A549 (cell line): ENCODE results near the gene MFAP4.

Source experiments
- BHLHE40 ChIP-seq: IDR thresholded peaks from 2 replicates; pipeline ENCODE4 v1.6.1; 2012; ENCODE audit warnings: low read depth, low read length, inconsistent platforms
- CBX8 ChIP-seq: fragments of 200-600 bp; sonication (generic); IDR thresholded peaks from 2 replicates; pipeline ENCODE4 v1.6.1; 2016
- CTCF ChIP-seq: fragments of >200 bp; sonication (Bioruptor Twin); formaldehyde crosslinking; IDR thresholded peaks from 3 replicates; pipeline ENCODE4 v1.5.1; 2016
- EP300 ChIP-seq, 2 experiments: fragments of >200 bp; sonication (Bioruptor Twin); formaldehyde crosslinking; IDR thresholded peaks; 2 replicates in 1 of 2; 3 replicates in 1 of 2; pipeline ENCODE4 v1.6.1; 2016 to 2017
- JUN ChIP-seq, 2 experiments: fragments of >200 bp; sonication (Bioruptor Twin); formaldehyde crosslinking; IDR thresholded peaks; 2 replicates in 1 of 2; 3 replicates in 1 of 2; pipeline ENCODE4 v1.6.1; 2016 to 2017
- MAZ ChIP-seq: fragments of 150-350 bp; IDR thresholded peaks from 2 replicates; pipeline ENCODE4 v1.6.1; 2014; ENCODE audit warnings: antibody characterized with exemption, low read depth, low read length, borderline replicate concordance
- PBX3 ChIP-seq: IDR thresholded peaks from 2 replicates; pipeline ENCODE4 v1.6.1; 2012
- POLR2A ChIP-seq: IDR thresholded peaks from 2 replicates; pipeline ENCODE4 v1.6.1; 2012; ENCODE audit warnings: mild to moderate bottlenecking, low read length
- RFX5 ChIP-seq: fragments of 450-650 bp; IDR thresholded peaks from 2 replicates; pipeline ENCODE4 v1.7.1; 2014; ENCODE audit warnings: antibody characterized with exemption, mild to moderate bottlenecking, moderate library complexity
- TP53 ChIP-seq: fragments of 250-450 bp; sonication (Bioruptor Pico); IDR thresholded peaks from 2 replicates; pipeline ENCODE4 v1.5.0; 2021; ENCODE audit warnings: mild to moderate bottlenecking, moderate library complexity

GRCh38 chr17:19375732-19376131, 11.3 kb downstream of the MFAP4 start:
- TF ChIP-seq CTCF: no peak
- no peak for TF ChIP-seq TP53 (CRISPR knock-in tag)
- no peak for TF ChIP-seq MAZ
- TF ChIP-seq EP300 (IDR thresholded peaks at IDR 0.05): no peak
- no peak for TF ChIP-seq POLR2A
- TF ChIP-seq PBX3: no peak
- no peak for TF ChIP-seq RFX5
- TF ChIP-seq BHLHE40: no peak
- TF ChIP-seq JUN (IDR thresholded peaks at IDR 0.05): no peak
- TF ChIP-seq CBX8: no peak
